IPS DF 6.9 (cell line): ENCODE data around the gene EPN1.

ENCODE experiments used
- DNase-seq: peaks from one replicate; pipeline ENCODE4 v3.0.0-alpha.2; 2013; ENCODE audit warnings: low read depth, low spot score
- H3K27ac ChIP-seq: one replicate; pipeline ENCODE4 v1.5.1; 2013; ENCODE audit warnings: low read length, control low read depth
- H3K27me3 ChIP-seq: 2 replicates; pipeline ENCODE4 v1.6.1; 2013; ENCODE audit warnings: mild to moderate bottlenecking, low read length; ENCODE audit not compliant: control insufficient read depth, insufficient read depth
- H3K36me3 ChIP-seq: 2 replicates; pipeline ENCODE4 v1.6.1; 2013; ENCODE audit warnings: low read length; ENCODE audit not compliant: control insufficient read depth, insufficient read depth
- H3K4me1 ChIP-seq: 2 replicates; pipeline ENCODE4 v1.6.1; 2013; ENCODE audit warnings: low read length; ENCODE audit not compliant: control insufficient read depth, insufficient read depth
- H3K4me3 ChIP-seq: 2 replicates; pipeline ENCODE4 v1.5.1; 2013; ENCODE audit warnings: mild to moderate bottlenecking, low read length
- H3K9me3 ChIP-seq: 2 replicates; pipeline ENCODE4 v1.6.1; 2013; ENCODE audit warnings: low read length, inconsistent platforms; ENCODE audit not compliant: control insufficient read depth, insufficient read depth
- WGBS: extraction: QIAGEN DNeasy Blood & Tissue Kit; methylation state at CpG from one replicate; pipeline ENCODE4 v1.1.7; 2013; ENCODE audit warnings: mixed read lengths, missing lambda C conversion rate; ENCODE audit not compliant: insufficient read length, insufficient coverage; 5-methylcytosine and 5-hydroxymethylcytosine counted together

Gene EPN1

GRCh38 chr19:55646889-55647731 is 27.9 kb upstream of the EPN1 start:
- WGBS = no CpG with 5 or more reads among the region's 14 CpGs
- Histone ChIP-seq H3K36me3 (peaks cover 8% of the 10 kb centered on the region), H3K27ac (no peak overlapping the region), H3K27me3 (no peaks in the 10 kb centered on the region), H3K4me3 (peak overlapping the region; percentile 86; the same call in 1 of the 2 replicates), H3K4me1 (0 out of 2 replicates have a peak, but pooled peaks cover 3% of the 10 kb centered on the region), H3K9me3 (no peaks in the 10 kb centered on the region)
- DNase-seq = no peak

- Histone ChIP-seq H3K27ac (no peak within 1 kb of the TSS), H3K9me3 (no peaks in the 10 kb centered on the region), H3K27me3 (no peaks in the 10 kb centered on the region), H3K36me3 (peaks cover 8% of the 10 kb centered on the region), H3K4me3 (peak within 1 kb of the TSS; percentile 86), H3K4me1 (0 out of 2 replicates have a peak, but pooled peaks cover 3% of the 10 kb centered on the region)
- DNase-seq = no peak
- no CpG with 5 or more reads among the region's 87 CpGs for WGBS
Measured at GRCh38 chr19:55647732-55648584, 27.1 kb upstream of the EPN1 start, which contains the start of gene CCDC106. CCDC106 (plus strand) TSS chr19:55648212; CDS start chr19:55649047, 835 bp downstream.

GRCh38 chr19:55648585-55649267 is 26.3 kb upstream of the EPN1 start:
- Histone ChIP-seq H3K9me3 (no peaks in the 10 kb centered on the region), H3K36me3 (peaks cover 8% of the 10 kb centered on the region), H3K4me3 (peak overlapping the region; percentile 86; the same call in 1 of the 2 replicates), H3K27ac (no peak overlapping the region), H3K4me1 (0 out of 2 replicates have a peak, but pooled peaks cover 3% of the 10 kb centered on the region), H3K27me3 (no peaks in the 10 kb centered on the region)
- no CpG with 5 or more reads among the region's 25 CpGs for WGBS
- DNase-seq = no peak

GRCh38 chr19:55649268-55650125 is 25.5 kb upstream of the EPN1 start:
- WGBS = no CpG with 5 or more reads among the region's 17 CpGs

GRCh38 chr19:55650126-55650557 is 24.9 kb upstream of the EPN1 start:
- no CpG with 5 or more reads among the region's 4 CpGs for WGBS
- Histone ChIP-seq H3K9me3 (no peaks in the 10 kb centered on the region), H3K27ac (no peak overlapping the region), H3K4me3 (no peak overlapping the region), H3K4me1 (0 out of 2 replicates have a peak, but pooled peaks cover 3% of the 10 kb centered on the region), H3K27me3 (no peaks in the 10 kb centered on the region), H3K36me3 (peaks cover 3% of the 10 kb centered on the region)
- no peak for DNase-seq

More at GRCh38 chr19:55649268-55650125, 25.5 kb upstream of the EPN1 start:
- peaks cover 8% of the 10 kb centered on the region for H3K36me3 ChIP-seq
- H3K27me3 ChIP-seq = no peaks in the 10 kb centered on the region
- H3K4me1 ChIP-seq = 0 out of 2 replicates have a peak, but pooled peaks cover 3% of the 10 kb centered on the region
- H3K9me3 ChIP-seq = no peaks in the 10 kb centered on the region
- no peak overlapping the region for H3K27ac ChIP-seq
- no peak for DNase-seq
- no peak overlapping the region for H3K4me3 ChIP-seq

- Histone ChIP-seq H3K27me3 (no peaks in the 10 kb centered on the region), H3K36me3 (no peaks in the 10 kb centered on the region), H3K27ac (no peak overlapping the region), H3K9me3 (no peaks in the 10 kb centered on the region), H3K4me1 (0 out of 2 replicates have a peak, but pooled peaks cover 3% of the 10 kb centered on the region), H3K4me3 (no peak overlapping the region)
- no CpG with 5 or more reads among the region's 17 CpGs for WGBS
- no peak for DNase-seq
Measured at GRCh38 chr19:55650602-55651230, 24.3 kb upstream of the EPN1 start.

- WGBS = no CpG with 5 or more reads among the region's 18 CpGs
- Histone ChIP-seq H3K27ac (no peak overlapping the region), H3K4me1 (0 out of 2 replicates have a peak, but pooled peaks cover 3% of the 10 kb centered on the region), H3K36me3 (no peaks in the 10 kb centered on the region), H3K27me3 (no peaks in the 10 kb centered on the region), H3K4me3 (no peak overlapping the region), H3K9me3 (no peaks in the 10 kb centered on the region)
- DNase-seq = no peak
Measured at GRCh38 chr19:55651236-55651635, 23.8 kb upstream of the EPN1 start.

- Histone ChIP-seq H3K27ac (no peak overlapping the region), H3K4me1 (peaks cover 4% of the 10 kb centered on the region; the same call in 1 of the 2 replicates), H3K9me3 (no peaks in the 10 kb centered on the region), H3K27me3 (no peaks in the 10 kb centered on the region), H3K36me3 (no peaks in the 10 kb centered on the region), H3K4me3 (peak overlapping the region; percentile 22; the same call in 1 of the 2 replicates)
- WGBS = no CpG with 5 or more reads among the region's 71 CpGs
- no peak for DNase-seq
Measured at GRCh38 chr19:55652311-55653128, 22.5 kb upstream of the EPN1 start.
